GM12878 (cell line): ENCODE measurements around the gene THTPA. TPM values are rescaled to one million over a fixed set of nuclear protein-coding genes. Genes with fewer than 3 reads are reported as not detected.

Experiments used
- ATAC-seq: fragments of 200-7000 bp; cut with Tn5 transposase; 3 replicates; pipeline ENCODE4 v1.9.1; 2020; ENCODE audit warnings: mild to moderate bottlenecking, moderate library complexity
- BruUV-seq: library from RNA; stranded (reverse); fragments of 400-500 nt; replicated peaks from 2 replicates; lab custom pipeline; 2021; lab: Mats Ljungman, UMichigan
- CTCF ChIA-PET: fragments of 300-600 bp; sonication (Branson Sonifier 250); formaldehyde crosslinking; extraction: SDS; loops from one replicate; lab custom pipeline; 2021; ENCODE audit warnings: inconsistent platforms; lab: Yijun Ruan, JAX
- POLR2A ChIA-PET: fragments of 350-600 bp; formaldehyde crosslinking; extraction: SDS; loops from one replicate; lab custom pipeline; 2021; ENCODE audit warnings: inconsistent platforms; lab: Charles Lee
- RAD21 ChIA-PET: fragments of 300-600 bp; sonication (Branson Sonifier 250); formaldehyde crosslinking; loops from one replicate; lab custom pipeline; 2023; ENCODE audit warnings: antibody characterized with exemption; ENCODE audit not compliant: unreplicated experiment; lab: Charles Lee
- SMC1A ChIA-PET: fragments of 300-600 bp; sonication (Branson Sonifier 250); formaldehyde crosslinking; loops from one replicate; lab custom pipeline; 2023; ENCODE audit not compliant: unreplicated experiment, uncharacterized antibody; lab: Charles Lee
- DNase-seq: peaks from one replicate; pipeline ENCODE4 v3.0.0-alpha.2; 2011; ENCODE audit warnings: low read depth, low spot score
- FAIRE-seq: peaks from 3 replicates; lab custom pipeline; 2011; peaks lifted over from hg19 to GRCh38; lab: Jason Lieb, UNC
- H2AFZ ChIP-seq: 2 replicates; pipeline ENCODE4 v1.6.0; 2011; ENCODE audit warnings: low read depth, low read length, control low read depth; ENCODE audit not compliant: control insufficient read depth
- H3K27ac ChIP-seq: 2 replicates; pipeline ENCODE4 v1.5.1; 2011; ENCODE audit warnings: control low read depth; ENCODE audit not compliant: control insufficient read depth, insufficient read depth
- H3K27me3 ChIP-seq, 2 experiments: replicated peaks in 1 of 2; 2 replicates each; pipeline versions ENCODE4 v1.6.0 to v1.6.1; 2011; ENCODE audit warnings: low read length in 1 of 2; ENCODE audit not compliant: control insufficient read depth in 2 of 2, insufficient read depth in 2 of 2
- H3K36me3 ChIP-seq, 2 experiments: 2 replicates each; pipeline ENCODE4 v1.5.1; 2011; ENCODE audit warnings: low read length in 1 of 2; ENCODE audit not compliant: control insufficient read depth in 2 of 2, insufficient read depth in 2 of 2
- H3K4me1 ChIP-seq: 2 replicates; pipeline ENCODE4 v1.6.1; 2011; ENCODE audit warnings: mild to moderate bottlenecking, low read length, moderate library complexity, mixed read lengths; ENCODE audit not compliant: control insufficient read depth, insufficient read depth
- H3K4me2 ChIP-seq: 2 replicates; pipeline ENCODE4 v1.6.0; 2011; ENCODE audit warnings: control low read depth; ENCODE audit not compliant: control insufficient read depth, insufficient read depth
- H3K4me3 ChIP-seq: fragments of 200-600 bp; sonication (generic); 2 replicates; pipeline ENCODE4 v1.5.1; 2016
- H3K79me2 ChIP-seq: 2 replicates; pipeline ENCODE4 v1.6.0; 2011; ENCODE audit warnings: low read length; ENCODE audit not compliant: control insufficient read depth, insufficient read depth
- H3K9ac ChIP-seq: 2 replicates; pipeline ENCODE4 v1.8.0; 2011; ENCODE audit warnings: low read length, control low read depth, mixed read lengths; ENCODE audit not compliant: control insufficient read depth, insufficient read depth
- H3K9me3 ChIP-seq: replicated peaks from 3 replicates; pipeline ENCODE4 v1.5.1; 2011; ENCODE audit warnings: mild to moderate bottlenecking, low read length; ENCODE audit not compliant: control insufficient read depth, insufficient read depth
- H4K20me1 ChIP-seq: 2 replicates; pipeline ENCODE4 v1.6.0; 2011; ENCODE audit not compliant: control insufficient read depth, insufficient read depth
- POLR2A ChIP-seq: IDR thresholded peaks from 2 replicates; pipeline ENCODE4 v1.6.1; 2011; ENCODE audit warnings: low read depth, mild to moderate bottlenecking, low read length
- POLR2AphosphoS5 ChIP-seq: IDR thresholded peaks from 2 replicates; pipeline ENCODE4 v1.6.1; 2011; ENCODE audit warnings: mild to moderate bottlenecking, low read length, inconsistent platforms
- POU2F2 ChIP-seq: IDR thresholded peaks from 3 replicates; pipeline ENCODE4 v1.6.1; 2011; ENCODE audit warnings: low read depth, mild to moderate bottlenecking, low read length, borderline replicate concordance
- WGBS: methylation state at CpG from one replicate; pipeline ENCODE4 v1.1.6; 2016; ENCODE audit warnings: low lambda C conversion rate; ENCODE audit not compliant: insufficient replicate concordance, insufficient coverage; ENCODE audit errors: missing lambda C conversion rate; 5-methylcytosine and 5-hydroxymethylcytosine counted together
- in situ Hi-C: fragments of 300-500 bp; cut with MboI; formaldehyde crosslinking; loops from 9 replicates; pipeline ENCODE4 v1.14.3; 2018; ENCODE audit warnings: mixed read lengths
- intact Hi-C: fragments of 100-400 bp; cut with micrococcal nuclease; formaldehyde crosslinking; loops from one replicate; pipeline ENCODE4 v1.14.2; 2022; ENCODE audit not compliant: unreplicated experiment
- polyA plus RNA-seq, 11 experiments: library from polyadenylated mRNA; depleted of rRNA in 4 of 11; unstranded in 6 of 11; stranded (reverse) in 5 of 11; fragments of >200 nt; fragmentation: Nextera tagmentation in 4 of 11; fragmentation: Illumina TruSeq in 1 of 11; extraction: Ambion mirVana in 4 of 11; extraction: Trizol in 1 of 11; gene quantifications; 1 replicate in 1 of 11; 2 replicates in 10 of 11; pipeline versions ENCODE4 v1.2.1 to v1.2.3, GENCODE V29; 2011 to 2016; ENCODE audit warnings: inconsistent platforms in 2 of 11, missing spikeins in 2 of 11, low read depth in 1 of 11
- total RNA-seq, 4 experiments: library from RNA; depleted of rRNA in 3 of 4; stranded (reverse); fragments of >200 nt in 3 of 4; fragmentation: Illumina TruSeq in 1 of 4; extraction: Trizol in 1 of 4; gene quantifications; 2 replicates each; pipeline versions ENCODE4 v1.2.1 to v1.2.3, GENCODE V29; 2013 to 2021
- TF ChIP-seq, protein P1 (sequence below): fragments of 450-650 bp; formaldehyde crosslinking; IDR thresholded peaks from 2 replicates; pipeline ENCODE4 v1.4.0; 2022; ENCODE audit warnings: mild to moderate bottlenecking, moderate library complexity

The THTPA gene
- total and polyA plus RNA-seq, 10 of the 15 experiments (the other 5 are each of a cell fraction or from before 2014, with no cell fraction given): 3.1 to 24.9 (median 12.8) TPM

DNA sequence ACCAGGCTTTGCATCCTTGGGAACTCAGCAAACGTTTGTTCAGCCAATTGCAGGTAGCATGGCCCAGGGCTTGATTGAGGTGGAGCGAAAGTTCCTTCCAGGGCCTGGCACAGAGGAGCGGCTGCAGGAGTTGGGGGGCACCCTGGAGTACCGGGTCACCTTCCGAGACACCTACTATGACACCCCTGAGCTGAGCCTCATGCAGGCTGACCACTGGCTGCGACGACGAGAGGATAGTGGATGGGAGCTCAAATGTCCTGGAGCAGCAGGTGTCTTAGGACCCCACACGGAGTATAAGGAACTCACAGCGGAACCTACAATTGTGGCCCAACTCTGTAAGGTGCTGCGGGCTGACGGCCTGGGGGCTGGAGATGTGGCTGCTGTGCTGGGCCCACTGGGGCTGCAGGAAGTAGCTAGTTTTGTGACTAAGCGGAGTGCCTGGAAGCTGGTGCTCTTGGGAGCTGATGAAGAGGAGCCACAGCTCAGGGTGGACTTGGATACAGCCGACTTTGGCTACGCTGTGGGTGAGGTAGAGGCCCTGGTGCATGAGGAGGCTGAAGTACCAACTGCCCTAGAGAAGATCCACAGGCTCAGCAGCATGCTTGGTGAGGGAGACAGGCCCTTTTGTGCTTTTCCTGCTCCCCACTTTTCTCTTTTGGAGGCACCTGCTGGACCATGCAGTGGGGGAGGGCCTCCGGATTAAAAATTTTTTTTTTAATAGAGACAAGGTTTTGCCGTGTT is 799 bp downstream of the THTPA start:
- Histone ChIP-seq H3K4me3 (peak overlapping the region; percentile 82), H3K4me1 (peaks cover 3% of the 10 kb centered on the region), H3K4me2 (peak overlapping the region; percentile 85), H2AFZ (peak overlapping the region; percentile 96), H4K20me1 (no peaks in the 10 kb centered on the region), H3K9me3 (no peaks in the 10 kb centered on the region), H3K79me2 (peaks cover 26% of the 10 kb centered on the region), H3K27me3 (no peaks in the 10 kb centered on the region), H3K36me3 (peaks cover 7 to 20% of the 10 kb centered on the region in 2 experiments; a peak in 3 of 4 replicates), H3K27ac (peak overlapping the region; percentile 76), H3K9ac (peak overlapping the region; percentile 79)
- ChIA-PET CTCF (interaction anchor here (0.6 to 13.1 kb wide), 7 partner anchors 11 to 230 kb away, joined by 3 to 436 read pairs (median 33); partner anchors contain the start of genes AP1G2 and NGDN), POLR2A (interaction anchor here (0.8 to 1.3 kb wide), 4 partner anchors 10 to 235 kb away, joined by 3 to 8 read pairs (median 4); partner anchors contain the start of gene AP1G2), SMC1A (interaction anchor here (0.6 to 9.7 kb wide), 5 partner anchors 11 to 245 kb away, joined by 3 to 124 read pairs (median 4); partner anchors contain the start of gene AP1G2), RAD21 (interaction anchor here (1.3 to 1.8 kb wide), 4 partner anchors 10 to 81 kb away, joined by 3 to 10 read pairs (median 6); partner anchors contain the start of gene AP1G2)
- FAIRE-seq (no peak), ATAC-seq (peak; percentile 18), DNase-seq (no peak)
- in situ Hi-C loops: loop anchor here (5.0 kb wide), 2 partner anchors 80 to 235 kb away; partner anchors contain the start of gene PABPN1
- TF ChIP-seq POLR2AphosphoS5: peak; percentile 40; the same call in 1 of the 2 replicates
- 0 out of 2 replicates have a peak, but pooled peaks have one; percentile 21 for TF ChIP-seq POLR2A
- no peak for TF ChIP-seq POU2F2
- TF ChIP-seq, protein P1, sequence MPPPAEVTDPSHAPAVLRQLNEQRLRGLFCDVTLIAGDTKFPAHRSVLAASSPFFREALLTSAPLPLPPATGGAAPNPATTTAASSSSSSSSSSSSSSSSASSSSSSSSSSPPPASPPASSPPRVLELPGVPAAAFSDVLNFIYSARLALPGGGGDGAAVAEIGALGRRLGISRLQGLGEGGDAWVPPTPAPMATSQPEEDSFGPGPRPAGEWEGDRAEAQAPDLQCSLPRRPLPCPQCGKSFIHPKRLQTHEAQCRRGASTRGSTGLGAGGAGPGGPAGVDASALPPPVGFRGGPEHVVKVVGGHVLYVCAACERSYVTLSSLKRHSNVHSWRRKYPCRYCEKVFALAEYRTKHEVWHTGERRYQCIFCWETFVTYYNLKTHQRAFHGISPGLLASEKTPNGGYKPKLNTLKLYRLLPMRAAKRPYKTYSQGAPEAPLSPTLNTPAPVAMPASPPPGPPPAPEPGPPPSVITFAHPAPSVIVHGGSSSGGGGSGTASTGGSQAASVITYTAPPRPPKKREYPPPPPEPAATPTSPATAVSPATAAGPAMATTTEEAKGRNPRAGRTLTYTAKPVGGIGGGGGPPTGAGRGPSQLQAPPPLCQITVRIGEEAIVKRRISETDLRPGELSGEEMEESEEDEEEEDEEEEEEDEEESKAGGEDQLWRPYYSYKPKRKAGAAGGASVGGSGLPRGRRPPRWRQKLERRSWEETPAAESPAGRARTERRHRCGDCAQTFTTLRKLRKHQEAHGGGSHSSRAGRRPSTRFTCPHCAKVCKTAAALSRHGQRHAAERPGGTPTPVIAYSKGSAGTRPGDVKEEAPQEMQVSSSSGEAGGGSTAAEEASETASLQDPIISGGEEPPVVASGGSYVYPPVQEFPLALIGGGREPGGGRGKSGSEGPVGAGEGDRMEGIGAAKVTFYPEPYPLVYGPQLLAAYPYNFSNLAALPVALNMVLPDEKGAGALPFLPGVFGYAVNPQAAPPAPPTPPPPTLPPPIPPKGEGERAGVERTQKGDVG (CRISPR knock-in tag): no peak
- 62% methylated on average over 17 of the region's 17 CpGs for WGBS
- no TSS peak for BruUV-seq
- intact Hi-C loops: loop anchor here (5.0 kb wide), 1 partner anchor 235 kb away; the partner anchor contains the start of gene PABPN1
